ENCODE data around the gene PLCXD1.
A peak's percentile ranks its signal among the peaks of the same experiment; 100 is the strongest.
"Not testable (repeated sequence)": the region's sequence is repeated elsewhere in the genome, so short reads cannot be mapped to it uniquely, and the experiment has no call there.

Gene PLCXD1

GRCh38 chrX:281166-281999 lies at the start of gene PLCXD1:
PLCXD1 (plus strand) TSS chrX:281381; CDS start chrX:284188, 2,807 bp downstream.
- DNase-seq (ENCODE audit: low read depth), result peak; percentile 24
- TF ChIP-seq CTCF (IDR thresholded peaks at IDR 0.05; ENCODE audit: low read depth, low read length, missing control alignments), result peak; percentile 12
- in situ Hi-C loops (cut with HindIII; ENCODE audit: low sequenced_read_pairs), result no loop called here
- peak within 1 kb of the TSS; percentile 41 for H3K4me3 ChIP-seq (ENCODE audit: low read depth, low read length)

- in situ Hi-C loops (cut with HindIII; ENCODE audit: low sequenced_read_pairs); DNase-seq (ENCODE audit: low read depth); H3K4me3 ChIP-seq (ENCODE audit: low read depth, low read length): not testable (repeated sequence)
Measured at GRCh38 chrX:231637-232277, 49.4 kb upstream of the PLCXD1 start.

- DNase-seq (ENCODE audit: low read depth); in situ Hi-C loops (cut with HindIII; ENCODE audit: low sequenced_read_pairs); H3K4me3 ChIP-seq (ENCODE audit: low read depth, low read length): not testable (repeated sequence)
Measured at GRCh38 chrX:232278-232655, 48.9 kb upstream of the PLCXD1 start.

- in situ Hi-C loops (cut with HindIII; ENCODE audit: low sequenced_read_pairs), result not testable (repeated sequence)
Measured at GRCh38 chrX:236201-236600, 45.0 kb upstream of the PLCXD1 start.

GRCh38 chrX:250965-251364 lies 30.2 kb upstream of the PLCXD1 start:
- no peak for TF ChIP-seq CTCF (IDR thresholded peaks at IDR 0.05; ENCODE audit: low read depth, low read length, missing control alignments)
- no peak overlapping the region for H3K4me3 ChIP-seq (ENCODE audit: low read depth, low read length)
- in situ Hi-C loops (cut with HindIII; ENCODE audit: low sequenced_read_pairs), result no loop called here
- no peak for DNase-seq (ENCODE audit: low read depth)

More at GRCh38 chrX:236201-236600, 45.0 kb upstream of the PLCXD1 start:
- not testable (repeated sequence) for DNase-seq (ENCODE audit: low read depth); H3K4me3 ChIP-seq (ENCODE audit: low read depth, low read length)

GRCh38 chrX:251396-252243 lies 29.6 kb upstream of the PLCXD1 start:
- DNase-seq (ENCODE audit: low read depth); H3K4me3 ChIP-seq (ENCODE audit: low read depth, low read length); in situ Hi-C loops (cut with HindIII; ENCODE audit: low sequenced_read_pairs): not testable (repeated sequence)

GRCh38 chrX:252244-252956 lies 28.8 kb upstream of the PLCXD1 start:
- TF ChIP-seq CTCF (IDR thresholded peaks at IDR 0.05; ENCODE audit: low read depth, low read length, missing control alignments), result no peak
- in situ Hi-C loops (cut with HindIII; ENCODE audit: low sequenced_read_pairs), result no loop called here
- H3K4me3 ChIP-seq (ENCODE audit: low read depth, low read length), result no peak overlapping the region
- no peak for DNase-seq (ENCODE audit: low read depth)

GRCh38 chrX:252957-253291 lies 28.3 kb upstream of the PLCXD1 start:
- in situ Hi-C loops (cut with HindIII; ENCODE audit: low sequenced_read_pairs), result no loop called here
- TF ChIP-seq CTCF (IDR thresholded peaks at IDR 0.05; ENCODE audit: low read depth, low read length, missing control alignments), result no peak
- DNase-seq (ENCODE audit: low read depth), result no peak
- H3K4me3 ChIP-seq (ENCODE audit: low read depth, low read length), result no peak overlapping the region

Measured in astrocyte of the cerebellum (primary cell).